Activated CD4-positive, alpha-beta T cell treated with anti-CD3 and anti-CD28 coated beads, Interleukin-2, amount 10 ng/mL, durations not matched to agents 7 days and 5 days (primary cell): Measurements from ENCODE around the gene CNFN. TPM values are rescaled to one million over a fixed set of nuclear protein-coding genes. Genes with fewer than 3 reads are reported as not detected.
A peak's percentile ranks its signal among the peaks of the same experiment; 100 is the strongest.

Experiments
- CTCF ChIA-PET: fragments of 350-600 bp; sonication (Branson Sonifier 250); formaldehyde crosslinking; loops from one replicate; lab custom pipeline; 2021; ENCODE audit warnings: antibody characterized with exemption; lab: Charles Lee
- POLR2A ChIA-PET: fragments of 350-600 bp; sonication (Branson Sonifier 250); formaldehyde crosslinking; loops from one replicate; lab custom pipeline; 2021; ENCODE audit warnings: antibody characterized with exemption; lab: Charles Lee
- DNase-seq: peaks from one replicate; pipeline ENCODE4 v3.0.0-alpha.2; 2020
- H3K27ac Mint-ChIP-seq: one replicate; pipeline ENCODE4 v1.8.0; 2021; ENCODE audit warnings: mild to moderate bottlenecking, moderate library complexity, mixed read lengths
- H3K27me3 Mint-ChIP-seq: one replicate; pipeline ENCODE4 v1.8.0; 2021; ENCODE audit warnings: mixed read lengths
- H3K36me3 Mint-ChIP-seq: one replicate; pipeline ENCODE4 v1.8.0; 2021; ENCODE audit warnings: low read depth, mixed read lengths
- H3K4me1 Mint-ChIP-seq: one replicate; pipeline ENCODE4 v1.8.0; 2021; ENCODE audit warnings: mixed read lengths
- H3K4me3 Mint-ChIP-seq: one replicate; pipeline ENCODE4 v1.8.0; 2021; ENCODE audit warnings: mild to moderate bottlenecking, moderate library complexity, mixed read lengths
- H3K9me3 Mint-ChIP-seq: one replicate; pipeline ENCODE4 v1.8.0; 2021; ENCODE audit warnings: mixed read lengths
- total RNA-seq, 2 experiments: library from RNA; stranded (reverse); gene quantifications; one replicate each; pipeline ENCODE4 v1.2.3, GENCODE V29; 2021

Gene CNFN
- total RNA-seq, 2 experiments from 2014 or later: not detected

GRCh38 chr19:42368360-42368759 is 21.7 kb downstream of the CNFN start:
- ChIA-PET POLR2A (no interaction called here), CTCF (no interaction called here)
- no peaks in the 10 kb centered on the region for H3K4me1 Mint-ChIP-seq
- H3K27me3 Mint-ChIP-seq: no peaks in the 10 kb centered on the region
- no peak overlapping the region for H3K4me3 Mint-ChIP-seq
- DNase-seq: no peak
- peaks cover 4% of the 10 kb centered on the region for H3K9me3 Mint-ChIP-seq
- H3K36me3 Mint-ChIP-seq: peaks cover 2% of the 10 kb centered on the region
- no peak overlapping the region for H3K27ac Mint-ChIP-seq

DNA sequence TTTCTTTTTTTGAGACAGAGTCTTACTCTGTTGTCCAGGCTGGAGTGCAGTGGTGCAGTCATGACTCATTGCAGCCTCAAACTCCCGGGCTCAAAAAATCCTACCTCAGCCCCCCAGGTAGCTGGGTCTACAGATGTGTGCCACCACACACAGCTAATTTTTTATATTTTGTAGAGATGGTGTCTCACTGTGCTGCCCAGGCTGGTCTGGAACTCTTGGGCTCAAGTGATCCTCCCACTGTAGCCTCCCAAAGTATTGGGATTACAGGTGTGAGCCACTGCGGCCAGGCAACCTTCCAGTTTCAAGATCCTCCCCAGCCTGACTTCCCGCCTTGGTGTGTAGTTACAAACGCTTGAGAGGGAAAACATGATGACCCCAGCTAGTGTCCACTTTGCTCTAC is 22.2 kb downstream of the CNFN start:
- H3K4me1 Mint-ChIP-seq: no peaks in the 10 kb centered on the region

DNA sequence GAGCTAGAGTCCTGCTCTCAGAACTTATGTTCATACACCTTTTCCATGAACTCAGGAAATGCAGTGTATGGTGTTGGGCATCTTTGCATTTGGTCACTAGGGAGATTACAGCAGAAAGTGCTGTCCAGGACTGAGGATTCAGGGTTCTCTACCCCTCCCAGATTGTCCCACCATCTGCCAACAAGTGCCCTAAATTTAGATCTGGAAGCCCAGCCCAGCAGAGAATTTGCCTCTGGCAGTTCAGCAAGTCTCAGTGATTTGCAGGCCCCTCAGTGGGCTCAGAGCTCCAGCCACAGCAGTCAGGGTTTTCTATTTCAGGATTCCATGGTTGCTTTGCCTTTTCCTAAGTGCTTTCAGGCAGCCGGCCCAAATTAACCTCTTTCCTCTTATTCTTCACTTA is 23.4 kb downstream of the CNFN start:
- CTCF ChIA-PET: no interaction called here
- H3K4me1 Mint-ChIP-seq: no peaks in the 10 kb centered on the region
- no peak overlapping the region for H3K4me3 Mint-ChIP-seq
- no peak overlapping the region for H3K27ac Mint-ChIP-seq
- peaks cover 4% of the 10 kb centered on the region for H3K9me3 Mint-ChIP-seq
- POLR2A ChIA-PET: no interaction called here
- no peaks in the 10 kb centered on the region for H3K27me3 Mint-ChIP-seq
- H3K36me3 Mint-ChIP-seq: peaks cover 2% of the 10 kb centered on the region
- no peak for DNase-seq

More for the DNA sequence above, 22.2 kb downstream of the CNFN start:
- ChIA-PET POLR2A (no interaction called here), CTCF (no interaction called here)
- Mint-ChIP-seq H3K4me3 (no peak overlapping the region), H3K27me3 (no peaks in the 10 kb centered on the region), H3K27ac (no peak overlapping the region), H3K36me3 (peaks cover 2% of the 10 kb centered on the region), H3K9me3 (peaks cover 4% of the 10 kb centered on the region)
- DNase-seq: no peak

DNA sequence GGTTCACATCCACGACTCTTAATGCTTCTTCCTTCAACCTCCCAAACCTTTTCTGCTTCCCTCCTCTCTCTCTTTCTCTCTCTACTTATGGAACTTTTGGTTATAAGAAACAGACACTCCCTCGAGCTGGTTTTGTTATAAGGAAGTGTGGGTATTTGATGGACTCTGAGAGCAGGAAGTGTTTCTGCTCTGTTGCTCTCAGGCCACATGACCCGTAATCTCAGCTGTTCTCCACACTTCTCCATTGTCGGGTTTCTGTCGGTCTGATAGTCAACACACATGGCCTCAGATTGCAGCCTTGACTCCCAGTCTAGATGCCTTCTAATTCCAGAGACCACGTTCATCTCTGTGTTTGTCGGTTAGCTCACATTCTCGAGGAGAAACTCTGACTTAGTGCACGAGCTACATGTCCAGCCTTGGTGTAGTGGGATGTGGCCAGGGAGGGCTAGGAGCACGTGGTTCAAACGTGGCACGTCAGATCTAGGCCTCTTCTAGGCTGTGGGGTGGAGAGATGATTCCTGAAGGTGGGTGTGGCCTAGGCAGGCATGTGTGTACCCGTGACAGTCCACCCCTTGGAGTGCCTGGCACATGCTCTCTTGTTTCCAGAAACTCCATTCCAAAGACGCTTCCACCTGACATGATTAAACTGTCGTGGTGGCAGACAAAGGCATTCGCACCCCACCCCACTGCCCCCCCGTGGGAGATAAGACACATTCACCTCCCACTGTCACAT is 26.3 kb downstream of the CNFN start:
- H3K27me3 Mint-ChIP-seq: no peaks in the 10 kb centered on the region
- ChIA-PET POLR2A (no interaction called here), CTCF (interaction anchor here (0.6 kb wide), 1 partner anchor 9 kb away, joined by 3 read pairs; no protein-coding TSS in a partner anchor)
- no peak overlapping the region for H3K4me3 Mint-ChIP-seq
- no peaks in the 10 kb centered on the region for H3K4me1 Mint-ChIP-seq
- no peak overlapping the region for H3K27ac Mint-ChIP-seq
- peaks cover 2% of the 10 kb centered on the region for H3K36me3 Mint-ChIP-seq
- no peak for DNase-seq
- peaks cover 4% of the 10 kb centered on the region for H3K9me3 Mint-ChIP-seq

- H3K27ac Mint-ChIP-seq: no peak overlapping the region
- ChIA-PET CTCF (interaction anchor here (0.6 kb wide), 1 partner anchor 10 kb away, joined by 3 read pairs; no protein-coding TSS in a partner anchor), POLR2A (no interaction called here)
Measured at GRCh38 chr19:42362891-42363440, 27.1 kb downstream of the CNFN start.

GRCh38 chr19:42362342-42362741 is 27.8 kb downstream of the CNFN start:
- Mint-ChIP-seq H3K36me3 (peaks cover 2% of the 10 kb centered on the region), H3K27ac (no peak overlapping the region), H3K27me3 (no peaks in the 10 kb centered on the region), H3K4me3 (no peak overlapping the region), H3K4me1 (no peaks in the 10 kb centered on the region), H3K9me3 (peaks cover 4% of the 10 kb centered on the region)
- ChIA-PET CTCF (no interaction called here), POLR2A (no interaction called here)
- DNase-seq: no peak

More at GRCh38 chr19:42362891-42363440, 27.1 kb downstream of the CNFN start:
- H3K27me3 Mint-ChIP-seq: no peaks in the 10 kb centered on the region
- H3K4me1 Mint-ChIP-seq: no peaks in the 10 kb centered on the region
- no peak for DNase-seq
- no peak overlapping the region for H3K4me3 Mint-ChIP-seq
- H3K36me3 Mint-ChIP-seq: peaks cover 2% of the 10 kb centered on the region
- peaks cover 4% of the 10 kb centered on the region for H3K9me3 Mint-ChIP-seq

DNA sequence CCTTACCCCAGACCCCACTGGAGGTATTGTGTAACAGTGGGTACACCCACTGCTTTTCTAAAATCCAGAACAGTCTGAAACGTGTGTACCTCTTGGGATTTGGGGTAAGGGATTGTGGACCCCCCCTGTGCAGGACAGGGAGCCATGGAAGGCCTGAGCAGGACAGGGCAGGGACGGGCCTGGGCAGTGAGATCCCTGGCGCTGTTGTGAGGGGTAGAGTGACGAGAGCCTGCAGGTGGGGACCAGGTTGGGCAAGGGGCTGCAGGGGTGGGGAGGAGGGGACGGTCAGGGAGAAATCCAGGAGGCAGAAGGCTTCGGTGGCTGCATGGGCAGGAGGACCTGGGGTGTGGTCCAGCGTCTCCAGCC is 28.6 kb downstream of the CNFN start:
- Mint-ChIP-seq H3K36me3 (peaks cover 2% of the 10 kb centered on the region), H3K27me3 (no peaks in the 10 kb centered on the region), H3K9me3 (peaks cover 4% of the 10 kb centered on the region), H3K4me3 (no peak overlapping the region), H3K4me1 (no peaks in the 10 kb centered on the region), H3K27ac (no peak overlapping the region)
- CTCF ChIA-PET: no interaction called here
- no peak for DNase-seq
- POLR2A ChIA-PET: no interaction called here

GRCh38 chr19:42360787-42361544 is 29.1 kb downstream of the CNFN start:
- Mint-ChIP-seq H3K36me3 (peaks cover 2% of the 10 kb centered on the region), H3K4me1 (no peaks in the 10 kb centered on the region), H3K4me3 (no peak overlapping the region), H3K9me3 (peaks cover 4% of the 10 kb centered on the region), H3K27ac (peak overlapping the region; percentile 36), H3K27me3 (no peaks in the 10 kb centered on the region)
- ChIA-PET CTCF (interaction anchor here (0.6 kb wide), 2 partner anchors 17 to 33 kb away, joined by 3 to 4 read pairs; no protein-coding TSS in a partner anchor), POLR2A (no interaction called here)
- no peak for DNase-seq

DNA sequence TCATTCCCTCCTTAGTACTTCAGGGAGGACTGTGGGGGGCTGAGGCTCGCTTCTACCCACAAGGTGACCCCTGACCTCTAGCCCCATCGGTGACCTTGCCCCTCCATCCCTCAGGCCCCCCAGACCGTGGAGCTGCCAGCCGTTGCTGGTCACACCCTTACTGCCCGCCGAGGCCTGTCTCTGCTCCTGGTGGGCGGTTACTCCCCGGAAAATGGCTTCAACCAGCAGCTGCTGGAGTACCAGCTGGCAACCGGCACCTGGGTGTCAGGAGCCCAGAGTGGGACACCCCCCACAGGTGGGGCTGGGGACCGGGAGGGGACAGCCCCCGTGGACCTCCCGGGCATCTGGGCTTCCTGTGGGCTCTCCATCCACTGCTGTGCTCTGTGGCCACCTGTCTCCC is 32.8 kb downstream of the CNFN start:
- Mint-ChIP-seq H3K4me3 (no peak overlapping the region), H3K4me1 (no peaks in the 10 kb centered on the region), H3K27me3 (no peaks in the 10 kb centered on the region), H3K9me3 (no peaks in the 10 kb centered on the region), H3K36me3 (no peaks in the 10 kb centered on the region), H3K27ac (no peak overlapping the region)
- DNase-seq: no peak
- ChIA-PET POLR2A (no interaction called here), CTCF (no interaction called here)

DNA sequence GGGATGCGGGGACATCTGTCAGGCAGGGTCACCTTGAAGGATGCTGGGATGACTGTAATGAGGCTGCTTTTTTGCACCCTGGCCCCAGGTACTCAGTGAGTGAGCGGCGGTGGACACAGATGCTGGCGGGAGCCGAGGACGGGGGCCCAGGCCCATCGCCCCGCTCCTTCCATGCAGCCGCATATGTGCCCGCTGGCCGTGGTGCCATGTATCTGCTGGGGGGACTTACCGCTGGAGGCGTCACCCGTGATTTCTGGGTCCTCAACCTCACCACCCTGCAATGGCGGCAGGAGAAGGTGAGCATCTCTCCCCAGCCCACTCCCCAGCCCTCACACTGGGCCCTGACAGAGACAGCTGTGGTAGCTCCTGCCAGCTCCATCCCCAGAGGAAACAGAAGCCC is 33.4 kb downstream of the CNFN start:
- no peaks in the 10 kb centered on the region for H3K27me3 Mint-ChIP-seq
- no peaks in the 10 kb centered on the region for H3K4me1 Mint-ChIP-seq
- H3K27ac Mint-ChIP-seq: no peak overlapping the region
- H3K36me3 Mint-ChIP-seq: no peaks in the 10 kb centered on the region
- no peaks in the 10 kb centered on the region for H3K9me3 Mint-ChIP-seq
- POLR2A ChIA-PET: no interaction called here
- CTCF ChIA-PET: no interaction called here
- DNase-seq: no peak
- no peak overlapping the region for H3K4me3 Mint-ChIP-seq

DNA sequence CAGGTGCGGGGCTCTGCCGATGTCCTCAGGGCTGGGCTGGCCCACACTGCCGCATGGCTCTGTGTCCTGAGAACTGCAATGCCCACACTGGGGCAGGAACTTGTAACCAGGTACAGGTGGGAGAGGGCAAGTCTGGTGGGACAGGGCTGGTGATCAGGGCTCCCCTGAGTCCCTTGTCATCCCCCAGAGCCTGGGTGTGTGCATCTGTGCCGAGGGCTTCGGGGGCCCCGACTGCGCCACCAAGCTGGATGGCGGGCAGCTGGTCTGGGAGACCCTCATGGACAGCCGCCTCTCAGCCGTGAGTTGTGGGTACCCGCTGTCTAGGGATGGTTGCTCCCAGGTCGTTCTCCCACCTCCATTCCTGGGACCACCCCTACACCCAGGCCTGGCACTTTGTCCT is 34.2 kb downstream of the CNFN start:
- DNase-seq: no peak
- Mint-ChIP-seq H3K4me3 (no peak overlapping the region), H3K36me3 (no peaks in the 10 kb centered on the region), H3K27ac (no peak overlapping the region), H3K27me3 (no peaks in the 10 kb centered on the region), H3K4me1 (no peaks in the 10 kb centered on the region), H3K9me3 (no peaks in the 10 kb centered on the region)
- ChIA-PET CTCF (no interaction called here), POLR2A (no interaction called here)

DNA sequence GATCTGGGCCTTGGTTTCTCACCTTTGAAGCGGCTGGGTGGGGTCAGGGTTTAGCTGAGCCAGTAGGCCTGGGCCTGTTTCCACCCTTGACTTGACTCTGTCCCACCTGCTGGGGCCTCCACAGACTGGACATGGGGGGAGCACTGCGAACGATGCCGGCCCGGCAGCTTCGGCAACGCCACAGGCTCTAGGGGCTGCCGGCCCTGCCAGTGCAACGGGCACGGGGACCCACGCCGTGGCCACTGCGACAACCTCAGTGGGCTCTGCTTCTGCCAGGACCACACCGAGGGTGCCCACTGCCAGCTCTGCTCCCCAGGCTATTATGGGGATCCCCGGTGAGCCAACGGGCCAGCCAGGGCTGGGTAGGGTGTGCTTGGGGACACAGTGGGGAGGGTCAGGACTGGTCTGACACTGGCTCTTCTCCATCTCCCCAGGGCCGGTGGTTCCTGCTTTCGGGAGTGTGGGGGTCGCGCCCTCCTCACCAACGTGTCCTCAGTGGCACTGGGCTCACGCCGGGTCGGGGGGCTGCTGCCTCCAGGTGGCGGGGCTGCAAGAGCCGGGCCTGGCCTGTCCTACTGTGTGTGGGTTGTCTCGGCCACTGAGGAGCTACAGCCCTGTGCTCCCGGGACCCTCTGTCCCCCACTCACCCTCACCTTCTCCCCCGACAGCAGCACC is 36.6 kb downstream of the CNFN start:
- DNase-seq: no peak
- ChIA-PET CTCF (interaction anchor here (1.2 kb wide), 1 partner anchor 30 kb away, joined by 4 read pairs; no protein-coding TSS in a partner anchor), POLR2A (no interaction called here)
- H3K27me3 Mint-ChIP-seq: no peaks in the 10 kb centered on the region
- H3K4me3 Mint-ChIP-seq: no peak overlapping the region
- no peaks in the 10 kb centered on the region for H3K4me1 Mint-ChIP-seq
- no peaks in the 10 kb centered on the region for H3K36me3 Mint-ChIP-seq
- H3K9me3 Mint-ChIP-seq: no peaks in the 10 kb centered on the region
- H3K27ac Mint-ChIP-seq: no peak overlapping the region
